ENCODE results near the gene ACTR6.

GRCh38 chr12:100208834-100209233 lies 8.2 kb downstream of the ACTR6 start:
- TF ChIP-seq CTCF (optimal IDR thresholded peaks at IDR 0.05 in 1 of 3, IDR thresholded peaks at IDR 0.05 in 1 of 3, conservative IDR thresholded peaks at IDR 0.05 in 1 of 3; ENCODE audit: extremely low read depth in 1 of 3, insufficient read depth in 2 of 3, low read length in 3 of 3) (no peak), EZH2 (IDR thresholded peaks at IDR 0.05; ENCODE audit: low read length) (no peak)
